Smooth muscle cell of the brain vasculature (primary cell): ENCODE data around the gene LRRC46.

Experiments
- DNase-seq: peaks from one replicate; pipeline ENCODE4 v3.0.0-alpha.2; 2012; ENCODE audit warnings: low read depth, low spot score

Gene LRRC46

GRCh38 chr17:47808830-47809480, 22.5 kb upstream of the LRRC46 start:
- no peak for DNase-seq

GRCh38 chr17:47810200-47810821, 21.2 kb upstream of the LRRC46 start:
- DNase-seq: peak; percentile 58

- no peak for DNase-seq
These were observed 20.4 kb upstream of the LRRC46 start for GRCh38 chr17:47810901-47811635.

DNA sequence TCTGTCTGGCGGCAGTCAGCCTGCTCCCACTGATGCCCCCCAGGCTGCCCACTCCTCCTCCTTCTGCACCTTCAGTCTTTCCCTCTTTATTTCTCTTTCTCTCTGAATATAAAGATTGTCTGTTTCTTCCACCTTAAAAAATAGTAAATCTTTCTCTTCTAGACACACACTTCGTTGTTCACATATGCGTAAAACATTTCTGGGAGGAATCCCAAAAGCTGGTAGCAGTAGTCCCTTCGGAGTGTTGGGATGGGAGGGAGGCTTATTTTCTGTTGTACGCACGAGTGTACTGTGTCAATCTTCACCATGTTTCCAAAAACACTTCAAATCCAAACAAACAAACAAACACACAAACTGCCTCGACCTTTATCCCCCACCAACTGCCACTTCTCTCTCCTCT, 19.8 kb upstream of the LRRC46 start:
- DNase-seq: no peak

GRCh38 chr17:47812146-47812920, 19.1 kb upstream of the LRRC46 start:
- no peak for DNase-seq

GRCh38 chr17:47813077-47813476, 18.4 kb upstream of the LRRC46 start:
- DNase-seq: no peak

- no peak for DNase-seq
These were observed 17.9 kb upstream of the LRRC46 start for GRCh38 chr17:47813512-47814031.

GRCh38 chr17:47815106-47815918, 16.2 kb upstream of the LRRC46 start:
- no peak for DNase-seq

- no peak for DNase-seq
These were observed 15.2 kb upstream of the LRRC46 start for GRCh38 chr17:47816111-47816735.

DNA sequence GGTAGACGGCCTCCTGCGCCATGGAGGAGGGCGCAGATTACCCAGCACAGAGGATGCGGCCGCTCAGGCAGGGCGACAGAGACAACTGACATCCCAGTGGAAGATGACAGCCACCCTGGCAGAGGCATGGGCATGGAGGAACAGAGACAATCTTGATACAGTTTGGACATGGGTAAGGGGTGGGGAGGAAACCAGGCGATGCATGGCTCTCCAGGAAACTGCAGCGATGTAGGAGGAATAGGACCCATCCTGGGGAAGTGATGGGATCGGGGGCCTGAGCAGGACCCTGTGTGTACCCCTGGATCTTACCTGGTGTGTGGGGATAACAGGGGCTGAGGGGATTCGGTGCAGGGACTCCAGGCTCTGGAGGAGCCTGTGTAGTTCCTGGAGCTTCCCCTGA, 14.5 kb upstream of the LRRC46 start:
- no peak for DNase-seq

- DNase-seq: no peak
These were observed 13.3 kb upstream of the LRRC46 start for GRCh38 chr17:47818002-47818695.

DNA sequence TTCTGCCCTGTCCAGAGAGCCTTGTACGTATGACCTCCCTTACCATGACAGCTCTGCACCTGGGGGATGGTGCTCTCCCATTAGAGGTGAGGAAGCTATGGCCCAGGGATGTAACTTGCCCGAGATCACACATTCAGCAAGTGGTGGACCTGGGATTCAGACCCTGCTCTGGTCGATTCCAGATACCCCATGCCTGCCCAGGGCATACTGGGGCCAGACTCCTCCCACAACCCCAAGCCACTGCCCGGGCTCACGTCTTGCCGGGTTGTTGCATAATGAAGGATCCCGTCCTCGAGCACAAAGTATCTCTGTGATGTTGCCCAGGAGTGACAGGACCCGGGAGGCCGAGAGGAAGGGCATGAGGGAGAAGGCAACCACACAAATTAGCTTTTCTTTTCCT, 12.0 kb upstream of the LRRC46 start:
- no peak for DNase-seq

DNA sequence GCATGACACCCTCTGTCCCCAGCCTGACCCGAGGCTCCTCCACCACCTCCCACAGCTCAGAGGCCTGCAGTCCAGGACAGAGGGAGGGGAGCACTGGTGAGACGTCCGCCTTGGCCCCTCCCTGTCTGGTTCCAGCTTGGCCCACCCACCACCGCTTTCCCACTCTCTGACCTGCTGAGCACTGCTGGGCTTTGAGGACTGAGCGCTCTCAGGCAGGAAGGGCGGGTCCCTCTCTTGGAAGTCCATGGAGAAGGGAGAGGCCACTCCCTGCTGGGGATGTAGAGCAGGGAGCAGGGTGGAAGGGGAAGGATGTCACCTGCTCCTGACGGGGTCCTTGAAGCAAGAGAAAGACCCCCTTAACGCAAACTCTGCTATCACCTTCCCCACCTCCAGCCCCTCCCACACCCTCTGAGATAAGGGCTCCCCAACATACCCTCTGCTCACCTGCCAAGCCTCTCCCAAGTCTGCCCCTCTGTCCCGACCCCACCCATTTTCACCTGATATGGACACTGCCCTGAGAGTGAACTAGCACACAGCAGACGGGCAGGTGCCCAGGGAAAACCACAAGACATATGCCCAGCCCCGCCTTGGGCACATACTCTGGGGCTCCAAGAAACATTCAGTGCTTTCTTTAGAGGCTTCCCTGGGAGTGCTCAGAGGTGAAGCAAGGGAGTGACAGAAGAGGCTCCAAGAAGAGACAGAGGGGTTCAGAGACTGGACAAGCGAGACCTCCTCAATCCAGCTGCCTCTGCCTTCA, 11.3 kb upstream of the LRRC46 start:
- no peak for DNase-seq

GRCh38 chr17:47821031-47821423, 10.4 kb upstream of the LRRC46 start:
- DNase-seq: no peak

DNA sequence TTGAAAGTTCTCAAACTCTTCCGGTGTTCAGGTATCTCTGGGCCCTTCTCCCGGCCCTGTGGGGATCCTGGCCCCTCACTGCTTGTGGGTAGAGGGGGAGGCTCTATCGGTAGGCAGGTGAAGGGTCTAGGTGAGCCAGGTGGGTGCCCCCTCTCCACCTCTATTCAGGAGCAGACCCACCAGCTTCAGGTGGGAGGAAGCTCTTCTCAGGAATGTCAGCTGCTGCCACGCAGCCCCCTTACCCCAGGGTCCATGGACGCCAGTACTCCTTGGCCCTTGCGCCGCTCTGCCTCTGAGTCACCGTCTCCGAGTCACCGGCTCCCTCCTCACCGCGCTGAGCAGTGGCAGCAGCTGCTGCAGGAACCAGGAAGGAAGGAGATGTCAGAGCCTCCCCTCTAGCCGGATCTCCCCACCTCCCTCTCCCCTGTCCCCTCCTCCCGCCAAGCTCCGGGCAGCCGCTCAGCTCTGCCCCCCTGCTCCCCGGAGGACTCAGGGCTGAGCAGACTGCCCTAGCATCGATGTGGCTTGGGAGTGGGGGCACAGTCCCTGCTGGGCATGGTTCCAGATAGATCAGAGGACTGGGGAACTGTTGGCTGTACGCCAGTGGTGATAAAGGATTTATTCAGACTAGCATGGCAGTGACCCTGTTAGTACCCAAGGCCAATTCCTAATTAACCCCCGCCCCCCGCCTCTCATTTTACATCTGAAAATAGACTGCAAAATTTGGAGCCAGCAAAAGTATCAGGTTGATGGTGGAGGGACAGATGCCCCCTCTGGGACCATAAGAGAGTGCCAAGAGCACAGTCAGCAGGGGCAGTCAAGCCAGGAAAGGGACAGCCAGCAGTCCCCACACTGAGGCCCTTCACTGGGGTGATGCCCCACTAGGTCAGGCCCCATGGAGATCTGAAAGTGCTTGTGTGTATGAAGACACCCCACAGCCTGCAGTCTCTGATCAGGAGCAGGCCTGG, 9.8 kb upstream of the LRRC46 start, which contains the start of gene OSBPL7:
TSS of gene OSBPL7 (minus strand) at position 371 of the 968 bp plus-strand sequence. CDS start 1,516 bp downstream, outside the sequence.
- DNase-seq: no peak

DNA sequence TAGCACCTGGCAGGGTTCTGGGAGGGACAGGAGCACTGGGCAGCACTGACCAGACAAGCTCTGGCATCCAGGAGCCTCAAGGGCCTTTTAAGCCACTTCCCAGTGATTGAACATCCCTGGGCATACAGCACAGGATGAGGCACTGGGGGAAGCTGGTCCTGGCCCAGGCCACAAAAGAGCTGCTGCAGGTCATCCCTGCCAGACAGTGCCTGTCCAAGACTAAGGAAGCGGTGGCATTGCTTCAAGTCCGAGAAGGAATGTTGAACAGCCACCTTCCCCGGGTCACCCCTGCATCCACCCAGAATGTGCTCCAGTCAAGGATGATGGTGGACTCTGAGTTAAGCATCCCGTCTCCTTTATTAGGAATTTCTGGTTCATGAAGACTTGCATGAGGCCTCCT, 8.7 kb upstream of the LRRC46 start:
- no peak for DNase-seq

GRCh38 chr17:47823519-47823918, 8.0 kb upstream of the LRRC46 start:
- no peak for DNase-seq

DNA sequence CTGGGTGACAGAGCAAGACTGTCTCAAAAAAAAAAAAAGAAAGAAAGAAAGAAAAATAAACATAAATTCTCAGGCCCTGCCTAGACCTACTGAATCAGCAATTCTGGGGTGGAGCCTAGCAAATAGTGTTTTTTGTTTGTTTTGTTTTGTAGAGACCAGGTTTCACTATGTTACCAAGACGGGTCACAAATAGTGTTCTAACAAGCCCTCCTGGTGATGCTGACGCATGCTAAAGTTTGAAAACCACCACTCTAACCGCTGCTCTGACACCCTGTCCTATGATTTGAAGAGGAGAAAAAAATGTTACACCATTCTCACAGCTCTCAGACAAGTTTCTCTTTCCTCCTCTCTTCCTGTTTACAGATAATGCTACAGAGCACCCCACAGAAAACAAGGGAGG, 1.6 kb upstream of the LRRC46 start:
- DNase-seq: no peak
